CD1c-positive myeloid dendritic cell (primary cell): Measurements from ENCODE around the gene SEL1L3.
A peak's percentile ranks its signal among the peaks of the same experiment; 100 is the strongest.
"Not testable (repeated sequence)": the region's sequence is repeated elsewhere in the genome, so short reads cannot be mapped to it uniquely, and the experiment has no call there.

Experiments used
- DNase-seq: peaks from one replicate; pipeline ENCODE4 v3.0.0-alpha.2; 2016; ENCODE audit errors: extremely low spot score

The SEL1L3 gene

GRCh38 chr4:25862411-25863346 is at the start of gene SEL1L3:
Gene SEL1L3 (minus strand): TSS chr4:25862988. CDS start chr4:25862836, 152 bp downstream.
- peak; percentile 45 for DNase-seq

- no peak for DNase-seq
These were observed 48.6 kb upstream of the SEL1L3 start for GRCh38 chr4:25911356-25911755.

GRCh38 chr4:25908491-25908901 is 45.7 kb upstream of the SEL1L3 start:
- DNase-seq: peak; percentile 31

- not testable (repeated sequence) for DNase-seq
These were observed 43.3 kb upstream of the SEL1L3 start for GRCh38 chr4:25906113-25906512.

- DNase-seq: no peak
These were observed 42.6 kb upstream of the SEL1L3 start for GRCh38 chr4:25905371-25905770.

GRCh38 chr4:25904748-25905082 is 41.9 kb upstream of the SEL1L3 start:
- DNase-seq: peak; percentile 31

GRCh38 chr4:25903900-25904747 is 41.3 kb upstream of the SEL1L3 start:
- peak; percentile 12 for DNase-seq

GRCh38 chr4:25901030-25901430 is 38.2 kb upstream of the SEL1L3 start:
- DNase-seq: no peak

GRCh38 chr4:25900310-25900709 is 37.5 kb upstream of the SEL1L3 start:
- no peak for DNase-seq

- no peak for DNase-seq
These were observed 34.2 kb upstream of the SEL1L3 start for GRCh38 chr4:25896776-25897539.

GRCh38 chr4:25892796-25893195 is 30.0 kb upstream of the SEL1L3 start:
- no peak for DNase-seq

- DNase-seq: no peak
These were observed 28.0 kb upstream of the SEL1L3 start for GRCh38 chr4:25890571-25891485.

- no peak for DNase-seq
These were observed 27.1 kb upstream of the SEL1L3 start for GRCh38 chr4:25889589-25890503.

- no peak for DNase-seq
These were observed 26.0 kb upstream of the SEL1L3 start for GRCh38 chr4:25888781-25889180.

GRCh38 chr4:25884031-25884782 is 21.4 kb upstream of the SEL1L3 start:
- no peak for DNase-seq

GRCh38 chr4:25883565-25883964 is 20.8 kb upstream of the SEL1L3 start:
- no peak for DNase-seq

GRCh38 chr4:25882226-25882625 is 19.4 kb upstream of the SEL1L3 start:
- no peak for DNase-seq

- peak; percentile 68 for DNase-seq
These were observed 18.4 kb upstream of the SEL1L3 start for GRCh38 chr4:25881193-25881592.
